ENCODE data around the gene S100A7. TPM values are rescaled to one million over a fixed set of nuclear protein-coding genes. Genes with fewer than 3 reads are reported as not detected.
"Not testable (repeated sequence)": the region's sequence is repeated elsewhere in the genome, so short reads cannot be mapped to it uniquely, and the experiment has no call there.

The S100A7 gene
- total RNA-seq, 1 donor from 2014 or later: not detected

DNA sequence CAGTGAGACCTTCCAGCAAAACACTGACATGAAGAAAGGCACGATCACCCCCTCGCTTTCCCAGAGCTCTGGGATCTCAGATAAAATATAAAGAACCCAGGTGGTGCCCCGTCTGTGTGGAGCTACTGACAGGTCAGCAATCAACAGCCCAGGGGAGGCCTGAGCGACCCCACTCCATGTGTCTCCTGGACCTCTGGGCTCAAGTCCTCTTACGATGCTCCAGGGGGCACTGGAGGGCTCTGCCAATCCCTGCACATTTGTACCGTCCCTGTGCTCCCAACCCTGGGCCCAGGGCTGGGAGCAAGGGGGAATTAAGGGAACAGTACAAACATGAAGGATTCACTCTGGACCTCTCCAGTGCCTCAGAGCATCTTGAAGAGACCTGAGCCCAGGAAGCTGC lies 31.7 kb downstream of the S100A7 start:
- Mint-ChIP-seq H3K27me3 (ENCODE audit: unreplicated experiment) (peaks cover 9% of the 10 kb centered on the region), H3K4me3 (ENCODE audit: unreplicated experiment) (no peak overlapping the region), H3K4me1 (ENCODE audit: low read depth, unreplicated experiment) (peaks cover 1% of the 10 kb centered on the region), H3K27ac (ENCODE audit: unreplicated experiment) (no peak overlapping the region), H3K9me3 (ENCODE audit: unreplicated experiment) (peaks cover 5% of the 10 kb centered on the region), H3K36me3 (ENCODE audit: unreplicated experiment) (no peaks in the 10 kb centered on the region)
- DNase-seq: no peak
- TF ChIP-seq, protein P1, sequence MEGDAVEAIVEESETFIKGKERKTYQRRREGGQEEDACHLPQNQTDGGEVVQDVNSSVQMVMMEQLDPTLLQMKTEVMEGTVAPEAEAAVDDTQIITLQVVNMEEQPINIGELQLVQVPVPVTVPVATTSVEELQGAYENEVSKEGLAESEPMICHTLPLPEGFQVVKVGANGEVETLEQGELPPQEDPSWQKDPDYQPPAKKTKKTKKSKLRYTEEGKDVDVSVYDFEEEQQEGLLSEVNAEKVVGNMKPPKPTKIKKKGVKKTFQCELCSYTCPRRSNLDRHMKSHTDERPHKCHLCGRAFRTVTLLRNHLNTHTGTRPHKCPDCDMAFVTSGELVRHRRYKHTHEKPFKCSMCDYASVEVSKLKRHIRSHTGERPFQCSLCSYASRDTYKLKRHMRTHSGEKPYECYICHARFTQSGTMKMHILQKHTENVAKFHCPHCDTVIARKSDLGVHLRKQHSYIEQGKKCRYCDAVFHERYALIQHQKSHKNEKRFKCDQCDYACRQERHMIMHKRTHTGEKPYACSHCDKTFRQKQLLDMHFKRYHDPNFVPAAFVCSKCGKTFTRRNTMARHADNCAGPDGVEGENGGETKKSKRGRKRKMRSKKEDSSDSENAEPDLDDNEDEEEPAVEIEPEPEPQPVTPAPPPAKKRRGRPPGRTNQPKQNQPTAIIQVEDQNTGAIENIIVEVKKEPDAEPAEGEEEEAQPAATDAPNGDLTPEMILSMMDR (IDR thresholded peaks at IDR 0.05; ENCODE audit: partially characterized antibody, unreplicated experiment): no peak

DNA sequence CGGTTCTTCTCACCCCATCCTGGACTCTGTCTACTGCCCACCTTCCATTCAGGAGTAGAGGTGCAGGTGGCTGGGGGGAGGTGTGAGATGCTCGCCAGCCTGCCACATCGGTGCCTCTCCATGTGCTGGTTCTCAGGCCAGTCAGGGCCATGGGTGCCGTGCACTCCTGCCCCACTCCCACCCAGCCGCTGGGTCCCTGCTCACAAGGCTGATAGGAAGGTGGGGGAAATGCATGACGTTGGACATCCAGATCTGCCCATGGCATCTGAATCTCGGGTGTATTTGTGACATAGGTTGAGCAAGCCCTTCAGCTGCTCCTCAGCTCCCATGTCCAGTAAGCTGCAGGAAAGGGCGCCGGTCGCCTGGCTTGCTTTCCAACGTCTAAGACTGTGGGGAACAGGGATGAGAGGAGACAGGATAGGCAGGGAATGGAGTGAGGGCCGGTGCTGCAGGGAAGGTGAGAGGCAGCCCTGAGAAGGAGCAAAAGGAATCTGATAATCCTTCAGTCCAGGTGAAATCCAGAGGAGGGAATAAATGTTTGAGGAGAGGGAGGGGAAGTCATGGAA lies 32.3 kb downstream of the S100A7 start:
- Mint-ChIP-seq H3K4me3 (ENCODE audit: unreplicated experiment) (no peak overlapping the region), H3K36me3 (ENCODE audit: unreplicated experiment) (no peaks in the 10 kb centered on the region), H3K4me1 (ENCODE audit: low read depth, unreplicated experiment) (peaks cover 1% of the 10 kb centered on the region), H3K27me3 (ENCODE audit: unreplicated experiment) (peaks cover 9% of the 10 kb centered on the region), H3K27ac (ENCODE audit: unreplicated experiment) (no peak overlapping the region), H3K9me3 (ENCODE audit: unreplicated experiment) (peaks cover 5% of the 10 kb centered on the region)
- no peak for DNase-seq
- TF ChIP-seq, protein P1 (IDR thresholded peaks at IDR 0.05; ENCODE audit: partially characterized antibody, unreplicated experiment): no peak

DNA sequence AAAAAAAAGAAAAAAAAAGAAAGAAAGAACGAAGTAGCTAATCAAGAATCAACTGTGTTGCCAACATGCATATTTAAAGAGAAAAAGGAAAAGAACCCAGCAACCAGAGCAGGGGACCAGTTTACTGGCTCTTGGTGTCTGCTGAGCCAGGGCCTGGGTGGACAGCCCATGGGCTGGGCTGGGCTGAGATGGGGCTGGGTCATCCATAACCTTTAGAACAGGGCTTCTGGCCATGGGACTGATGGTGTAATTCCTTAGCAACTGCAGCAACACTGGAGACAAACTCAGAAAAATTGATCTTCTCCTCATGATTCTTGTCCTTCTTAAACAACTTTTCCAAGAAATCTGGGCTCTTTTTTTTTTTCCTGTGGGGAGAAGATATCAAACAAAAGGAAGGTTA lies 33.6 kb downstream of the S100A7 start:
- Mint-ChIP-seq H3K36me3 (ENCODE audit: unreplicated experiment) (no peaks in the 10 kb centered on the region), H3K27me3 (ENCODE audit: unreplicated experiment) (peaks cover 7% of the 10 kb centered on the region), H3K27ac (ENCODE audit: unreplicated experiment) (no peak overlapping the region), H3K9me3 (ENCODE audit: unreplicated experiment) (peaks cover 5% of the 10 kb centered on the region), H3K4me1 (ENCODE audit: low read depth, unreplicated experiment) (peaks cover 1% of the 10 kb centered on the region), H3K4me3 (ENCODE audit: unreplicated experiment) (no peak overlapping the region)
- DNase-seq: no peak
- TF ChIP-seq, protein P1 (IDR thresholded peaks at IDR 0.05; ENCODE audit: partially characterized antibody, unreplicated experiment): no peak

- no peak overlapping the region for H3K4me3 Mint-ChIP-seq (ENCODE audit: unreplicated experiment)
- H3K27ac Mint-ChIP-seq (ENCODE audit: unreplicated experiment): no peak overlapping the region
- H3K36me3 Mint-ChIP-seq (ENCODE audit: unreplicated experiment): no peaks in the 10 kb centered on the region
- peaks cover 4% of the 10 kb centered on the region for H3K27me3 Mint-ChIP-seq (ENCODE audit: unreplicated experiment)
- TF ChIP-seq, protein P1 (IDR thresholded peaks at IDR 0.05; ENCODE audit: partially characterized antibody, unreplicated experiment): no peak
- peaks cover 7% of the 10 kb centered on the region for H3K9me3 Mint-ChIP-seq (ENCODE audit: unreplicated experiment)
- DNase-seq: no peak
- H3K4me1 Mint-ChIP-seq (ENCODE audit: low read depth, unreplicated experiment): no peaks in the 10 kb centered on the region
These were observed 37.9 kb downstream of the S100A7 start for GRCh38 chr1:153422450-153423068.

DNA sequence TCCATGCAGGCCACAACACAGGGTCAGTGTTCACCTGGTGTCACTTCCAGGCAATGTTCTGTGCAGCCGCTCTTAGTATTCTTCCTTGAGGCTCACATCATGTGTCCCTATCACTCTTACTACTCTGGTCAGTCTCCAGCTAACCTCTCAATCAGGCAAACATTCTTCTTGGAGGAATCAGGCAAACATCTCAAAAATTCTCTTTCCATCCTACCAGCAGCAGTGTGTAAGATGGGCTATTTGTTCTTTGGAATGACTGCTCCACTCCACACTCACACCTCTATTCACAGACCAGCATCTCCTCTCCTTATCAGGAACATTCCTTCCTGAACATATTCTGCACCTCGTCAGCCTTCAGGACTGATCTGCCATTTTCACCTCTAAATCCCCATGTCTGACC lies 40.1 kb downstream of the S100A7 start:
- H3K27me3 Mint-ChIP-seq (ENCODE audit: unreplicated experiment): peaks cover 4% of the 10 kb centered on the region
- H3K4me3 Mint-ChIP-seq (ENCODE audit: unreplicated experiment): peak overlapping the region; percentile 10
- no peak overlapping the region for H3K27ac Mint-ChIP-seq (ENCODE audit: unreplicated experiment)
- no peaks in the 10 kb centered on the region for H3K36me3 Mint-ChIP-seq (ENCODE audit: unreplicated experiment)
- no peak for DNase-seq
- H3K9me3 Mint-ChIP-seq (ENCODE audit: unreplicated experiment): peaks cover 7% of the 10 kb centered on the region
- TF ChIP-seq, protein P1 (IDR thresholded peaks at IDR 0.05; ENCODE audit: partially characterized antibody, unreplicated experiment): no peak
- no peaks in the 10 kb centered on the region for H3K4me1 Mint-ChIP-seq (ENCODE audit: low read depth, unreplicated experiment)

DNA sequence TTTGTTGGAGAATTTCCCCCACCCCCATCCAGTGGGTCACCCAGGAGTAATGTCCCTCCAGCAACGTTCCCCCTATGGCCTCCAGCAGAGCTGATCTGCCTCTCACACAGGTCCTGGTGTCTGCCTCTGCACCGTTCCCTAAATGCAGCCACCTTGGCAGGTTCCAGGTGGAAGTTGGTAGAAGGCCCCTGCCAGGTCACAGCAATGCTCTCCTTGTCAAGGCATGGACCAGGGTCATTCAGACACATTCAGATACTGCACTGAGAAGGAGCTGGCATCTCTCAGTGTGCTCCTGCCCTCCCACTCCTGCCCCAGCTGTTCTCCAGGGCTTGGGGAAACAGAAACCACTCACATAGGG lies 41.0 kb downstream of the S100A7 start:
- H3K27ac Mint-ChIP-seq (ENCODE audit: unreplicated experiment); H3K4me3 Mint-ChIP-seq (ENCODE audit: unreplicated experiment); DNase-seq; H3K27me3 Mint-ChIP-seq (ENCODE audit: unreplicated experiment); H3K36me3 Mint-ChIP-seq (ENCODE audit: unreplicated experiment); H3K9me3 Mint-ChIP-seq (ENCODE audit: unreplicated experiment); H3K4me1 Mint-ChIP-seq (ENCODE audit: low read depth, unreplicated experiment): not testable (repeated sequence)

- not testable (repeated sequence) for H3K36me3 Mint-ChIP-seq (ENCODE audit: unreplicated experiment); H3K27ac Mint-ChIP-seq (ENCODE audit: unreplicated experiment); H3K27me3 Mint-ChIP-seq (ENCODE audit: unreplicated experiment); DNase-seq; H3K9me3 Mint-ChIP-seq (ENCODE audit: unreplicated experiment); H3K4me1 Mint-ChIP-seq (ENCODE audit: low read depth, unreplicated experiment); H3K4me3 Mint-ChIP-seq (ENCODE audit: unreplicated experiment)
These were observed 41.6 kb downstream of the S100A7 start for GRCh38 chr1:153418758-153419435.
